GM12874 (cell line): ENCODE results near the gene ALS2CL.

Source experiments
- TF ChIP-seq, protein P1 (sequence below): IDR thresholded peaks from 2 replicates; pipeline ENCODE4 v1.5.1; 2011; ENCODE audit warnings: low read depth, mild to moderate bottlenecking, control low read depth, low read length, moderate library complexity; ENCODE audit not compliant: insufficient read depth

Gene ALS2CL

DNA sequence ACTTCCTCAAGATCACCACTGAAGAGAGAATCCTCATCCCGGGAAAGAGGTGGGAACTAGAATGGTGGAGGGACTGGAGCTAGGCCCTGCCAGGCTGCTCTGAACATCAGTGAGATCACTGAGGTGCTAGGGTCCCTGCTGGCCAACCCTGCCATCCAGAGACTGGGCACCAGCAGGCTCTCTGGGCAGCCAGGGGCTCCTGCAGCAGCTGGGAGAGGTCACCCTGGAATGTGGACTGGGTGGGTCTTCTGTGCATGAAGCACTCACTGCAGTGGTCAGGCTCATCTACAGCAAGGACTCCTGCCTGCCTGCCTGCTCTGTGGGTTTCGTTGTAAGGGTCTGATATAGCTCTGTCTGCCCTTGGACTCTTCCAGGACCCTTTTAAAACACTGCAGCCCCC is 24.9 kb downstream of the ALS2CL start:
- TF ChIP-seq, protein P1, sequence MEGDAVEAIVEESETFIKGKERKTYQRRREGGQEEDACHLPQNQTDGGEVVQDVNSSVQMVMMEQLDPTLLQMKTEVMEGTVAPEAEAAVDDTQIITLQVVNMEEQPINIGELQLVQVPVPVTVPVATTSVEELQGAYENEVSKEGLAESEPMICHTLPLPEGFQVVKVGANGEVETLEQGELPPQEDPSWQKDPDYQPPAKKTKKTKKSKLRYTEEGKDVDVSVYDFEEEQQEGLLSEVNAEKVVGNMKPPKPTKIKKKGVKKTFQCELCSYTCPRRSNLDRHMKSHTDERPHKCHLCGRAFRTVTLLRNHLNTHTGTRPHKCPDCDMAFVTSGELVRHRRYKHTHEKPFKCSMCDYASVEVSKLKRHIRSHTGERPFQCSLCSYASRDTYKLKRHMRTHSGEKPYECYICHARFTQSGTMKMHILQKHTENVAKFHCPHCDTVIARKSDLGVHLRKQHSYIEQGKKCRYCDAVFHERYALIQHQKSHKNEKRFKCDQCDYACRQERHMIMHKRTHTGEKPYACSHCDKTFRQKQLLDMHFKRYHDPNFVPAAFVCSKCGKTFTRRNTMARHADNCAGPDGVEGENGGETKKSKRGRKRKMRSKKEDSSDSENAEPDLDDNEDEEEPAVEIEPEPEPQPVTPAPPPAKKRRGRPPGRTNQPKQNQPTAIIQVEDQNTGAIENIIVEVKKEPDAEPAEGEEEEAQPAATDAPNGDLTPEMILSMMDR: no peak

DNA sequence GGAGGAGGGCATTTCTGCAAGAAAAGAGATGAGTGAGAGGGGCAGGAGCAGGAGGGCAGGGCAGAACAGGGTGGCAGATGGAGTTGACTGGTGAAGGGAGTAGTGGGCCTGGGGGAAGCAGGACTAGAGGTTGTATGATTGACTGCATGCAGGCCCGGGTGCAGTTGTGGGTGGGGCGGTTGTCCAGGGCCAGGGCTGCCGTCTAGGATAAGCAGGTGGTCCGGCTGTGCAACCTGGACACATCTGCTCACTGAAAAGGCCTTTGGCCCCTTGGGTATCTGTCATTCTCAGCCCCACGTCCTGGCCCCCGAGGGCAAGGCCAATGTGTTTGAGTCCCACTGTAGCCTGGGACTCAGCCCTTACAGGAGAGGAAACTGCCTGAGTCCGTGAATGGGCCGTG is 25.4 kb downstream of the ALS2CL start:
- TF ChIP-seq, protein P1: no peak

DNA sequence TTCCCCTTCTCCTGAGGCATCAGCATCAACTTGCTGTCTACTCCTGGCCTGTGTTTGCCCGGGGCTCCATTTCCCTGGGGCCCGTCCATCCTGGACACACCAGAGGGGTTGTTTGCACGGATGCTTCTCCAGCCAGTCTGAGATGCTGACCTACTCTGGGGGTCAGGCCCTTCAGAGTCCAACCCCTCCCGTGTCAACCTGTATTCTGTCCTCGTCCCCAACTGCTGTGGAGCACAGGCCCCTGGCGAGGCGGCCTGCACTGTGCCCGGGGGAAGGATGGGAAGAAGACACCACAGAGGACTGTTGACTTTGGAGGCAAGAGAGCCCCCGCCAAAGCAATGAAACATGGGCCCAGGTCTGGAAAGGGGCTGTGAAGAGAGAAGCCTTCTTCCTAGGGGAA is 25.8 kb downstream of the ALS2CL start:
- TF ChIP-seq, protein P1: no peak

DNA sequence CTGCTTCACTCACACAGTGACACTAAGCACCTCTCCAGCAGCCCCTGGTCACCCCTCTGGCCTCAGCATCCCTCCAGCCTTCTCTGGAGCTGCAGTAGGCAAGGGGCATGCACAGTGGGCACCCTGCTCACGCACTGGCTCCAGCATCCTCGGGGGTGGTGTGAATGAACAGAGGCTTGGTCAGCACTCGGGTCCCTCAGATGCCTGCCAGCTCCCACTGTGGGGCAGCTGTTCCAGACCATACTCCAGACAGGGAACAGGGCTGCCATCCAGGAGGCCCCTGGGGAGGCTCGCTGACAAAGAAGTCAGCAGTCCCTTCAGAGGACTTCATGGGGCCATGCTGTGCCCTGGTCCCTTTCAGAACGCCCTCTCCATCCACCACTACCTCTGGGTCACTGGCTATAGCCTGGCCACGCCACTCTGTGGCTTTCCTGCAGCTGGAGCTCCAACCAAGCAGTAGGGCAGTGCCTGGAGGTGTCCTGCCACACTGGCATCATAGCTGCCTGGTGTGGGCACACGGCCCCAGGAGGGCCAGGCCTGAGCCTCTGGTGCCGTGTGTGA is 26.3 kb downstream of the ALS2CL start:
- TF ChIP-seq, protein P1: no peak

DNA sequence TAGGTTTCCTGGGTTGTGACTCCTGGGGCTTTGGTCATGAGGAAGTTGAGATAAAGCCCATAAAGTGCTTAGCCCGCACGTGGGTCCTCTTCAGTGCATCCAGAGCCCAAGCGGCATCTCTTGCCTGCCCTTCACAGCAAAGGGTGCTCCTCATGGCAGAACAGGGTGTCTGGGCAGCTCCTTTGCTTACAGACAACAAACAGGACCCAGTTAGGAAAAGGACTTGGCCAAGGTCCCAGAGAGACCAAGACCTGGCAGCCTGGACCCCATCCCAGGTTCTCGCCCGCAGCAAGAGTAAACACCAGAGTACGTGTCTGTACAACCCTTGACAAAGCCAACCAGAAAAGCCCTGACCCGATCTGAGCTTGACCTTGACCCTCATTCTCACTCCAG is 27.0 kb downstream of the ALS2CL start:
- TF ChIP-seq, protein P1: no peak

DNA sequence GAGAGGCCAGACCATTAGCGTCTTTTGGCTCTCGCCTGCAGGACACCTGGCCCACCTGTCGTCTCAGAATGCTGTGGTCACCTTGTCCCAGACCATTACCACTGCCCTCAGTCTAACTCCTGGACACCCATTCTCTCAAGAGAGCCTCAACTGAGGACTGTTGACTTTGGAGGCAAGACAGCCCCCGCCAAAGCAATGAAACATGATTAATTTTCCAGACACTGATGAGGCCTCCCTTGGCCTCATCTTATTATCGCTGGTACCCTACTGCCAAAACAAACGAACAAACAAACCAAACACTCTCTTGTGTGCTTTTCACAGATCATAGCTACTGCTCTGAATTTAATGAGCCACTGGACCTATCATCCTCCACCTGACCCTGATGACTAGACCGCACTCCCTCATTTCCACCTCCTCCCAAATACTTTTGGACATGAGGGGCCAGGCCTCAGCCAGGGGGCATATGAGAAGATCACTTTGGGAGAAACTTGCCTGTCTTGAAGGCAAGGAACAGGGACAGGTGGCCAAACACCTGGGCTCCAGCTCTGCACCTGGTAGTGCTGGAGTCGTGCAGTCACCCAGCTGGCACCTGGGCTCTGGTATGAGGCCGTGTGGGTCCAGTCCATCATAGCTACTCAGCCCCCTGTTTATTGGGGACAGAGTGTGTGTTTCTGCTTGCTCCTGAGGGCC is 27.6 kb downstream of the ALS2CL start:
- TF ChIP-seq, protein P1: no peak

DNA sequence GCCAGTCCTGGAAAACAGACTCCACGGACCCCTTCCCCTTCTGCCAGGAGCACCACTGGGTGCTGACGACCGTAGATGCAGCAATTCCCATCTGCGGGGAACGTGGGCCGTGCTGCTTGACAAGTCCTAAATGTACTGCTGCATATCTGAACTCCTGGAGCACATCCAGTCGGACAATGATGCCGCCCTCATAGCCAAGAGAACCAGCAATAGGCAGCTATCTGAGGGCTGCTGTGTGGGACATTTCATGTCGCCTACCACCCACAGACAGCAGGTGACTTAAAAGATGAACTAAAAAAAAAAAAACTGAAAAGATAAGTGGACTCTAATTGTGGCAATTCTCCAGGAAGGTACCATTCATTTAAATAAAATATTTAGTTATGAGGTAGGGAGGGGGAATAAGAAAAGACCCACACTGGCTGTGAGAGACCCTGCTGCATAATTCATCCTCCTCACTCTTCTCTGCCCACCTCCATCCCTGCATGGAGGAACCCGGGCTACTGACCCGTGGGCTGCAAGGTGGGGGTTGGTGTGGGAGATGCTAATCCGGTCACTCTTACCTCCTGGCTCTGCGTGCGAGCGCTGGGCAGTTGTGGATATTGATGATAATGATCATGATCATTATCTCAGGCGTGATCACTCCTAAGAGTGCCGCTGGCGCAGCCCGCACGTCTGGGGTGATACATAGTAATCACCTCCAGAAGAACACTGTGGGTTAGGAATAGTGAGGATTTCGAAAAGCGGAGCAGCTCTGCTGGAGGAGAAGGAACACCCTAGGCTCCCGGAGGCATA is 28.3 kb downstream of the ALS2CL start:
- TF ChIP-seq, protein P1: no peak
